ENCODE data around the gene ZNF335. TPM values are rescaled to one million over a fixed set of nuclear protein-coding genes. Genes with fewer than 3 reads are reported as not detected.

ZNF335 gene
- total RNA-seq, 4 donors from 2014 or later: 10.5 to 22.5 (median 19.8) TPM

DNA sequence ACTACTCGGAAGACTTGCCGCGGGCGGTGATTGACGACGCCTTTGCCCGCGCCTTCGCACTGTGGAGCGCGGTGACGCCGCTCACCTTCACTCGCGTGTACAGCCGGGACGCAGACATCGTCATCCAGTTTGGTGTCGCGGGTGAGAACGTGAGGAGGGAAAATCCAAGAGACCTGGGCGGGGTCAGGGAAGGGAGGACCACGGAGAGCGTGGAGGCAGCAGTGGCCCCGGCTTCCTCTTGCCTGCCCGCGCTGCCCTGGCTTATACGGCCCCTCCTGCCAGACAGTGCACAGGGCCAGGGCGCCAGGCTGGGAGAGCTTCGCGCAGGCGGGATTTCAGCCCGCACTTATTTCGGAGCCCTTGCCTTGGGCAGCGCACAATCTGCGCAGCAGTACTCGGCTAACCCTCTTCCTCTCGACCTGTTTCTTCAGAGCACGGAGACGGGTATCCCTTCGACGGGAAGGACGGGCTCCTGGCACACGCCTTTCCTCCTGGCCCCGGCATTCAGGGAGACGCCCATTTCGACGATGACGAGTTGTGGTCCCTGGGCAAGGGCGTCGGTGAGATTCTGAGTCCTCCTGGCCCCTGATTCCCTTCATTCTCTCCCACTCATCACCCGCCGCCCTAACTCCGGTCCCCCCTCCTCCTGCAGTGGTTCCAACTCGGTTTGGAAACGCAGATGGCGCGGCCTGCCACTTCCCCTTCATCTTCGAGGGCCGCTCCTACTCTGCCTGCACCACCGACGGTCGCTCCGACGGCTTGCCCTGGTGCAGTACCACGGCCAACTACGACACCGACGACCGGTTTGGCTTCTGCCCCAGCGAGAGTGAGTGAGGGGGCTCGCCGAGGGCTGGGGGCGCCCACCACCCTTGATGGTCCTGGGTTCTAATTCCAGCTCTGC is 38.7 kb upstream of the ZNF335 start:
- intact Hi-C loops (cut with DNase I): no loop called here
- Histone ChIP-seq H3K36me3 (no peaks in the 10 kb centered on the region), H3K9me3 (no peaks in the 10 kb centered on the region), H3K27ac (no peak overlapping the region), H3K4me1 (peaks cover 14 to 51% (median 18%) of the 10 kb centered on the region in 3 donors), H3K4me3 (peak overlapping the region in 2 of 4 donors; percentile 22 to 49), H3K27me3 (peaks cover 0 to 99% (median 31%) of the 10 kb centered on the region in 4 donors)
- WGBS, 2 donors: 6 to 9% methylated on average over 41 to 61 of the region's 74 CpGs
- TF ChIP-seq POLR2A (IDR thresholded peaks at IDR 0.05) (no peak), CTCF (IDR thresholded peaks at IDR 0.05) (no peak)
- no peak for DNase-seq

DNA sequence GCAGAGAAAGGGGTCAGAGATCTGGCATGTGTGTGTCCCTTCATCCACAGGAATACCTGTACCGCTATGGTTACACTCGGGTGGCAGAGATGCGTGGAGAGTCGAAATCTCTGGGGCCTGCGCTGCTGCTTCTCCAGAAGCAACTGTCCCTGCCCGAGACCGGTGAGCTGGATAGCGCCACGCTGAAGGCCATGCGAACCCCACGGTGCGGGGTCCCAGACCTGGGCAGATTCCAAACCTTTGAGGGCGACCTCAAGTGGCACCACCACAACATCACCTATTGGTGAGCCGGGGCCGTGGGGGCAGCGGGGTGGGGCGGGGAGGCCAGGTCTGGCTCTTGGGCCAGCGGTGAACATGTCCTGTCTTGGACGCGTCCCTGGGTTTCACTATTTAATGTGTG is 37.8 kb upstream of the ZNF335 start:
- Histone ChIP-seq H3K36me3 (no peaks in the 10 kb centered on the region), H3K4me3 (no peak overlapping the region), H3K9me3 (no peaks in the 10 kb centered on the region), H3K27me3 (peaks cover 0 to 100% (median 29%) of the 10 kb centered on the region in 4 donors), H3K4me1 (peaks cover 14 to 60% (median 18%) of the 10 kb centered on the region in 3 donors), H3K27ac (no peak overlapping the region)
- TF ChIP-seq CTCF (IDR thresholded peaks at IDR 0.05) (no peak), POLR2A (IDR thresholded peaks at IDR 0.05) (no peak)
- DNase-seq: no peak
- whole genome bisulfite sequencing, 2 donors: 42 to 44% methylated on average over 2 to 6 of the region's 20 CpGs
- intact Hi-C loops (cut with DNase I): no loop called here

DNA sequence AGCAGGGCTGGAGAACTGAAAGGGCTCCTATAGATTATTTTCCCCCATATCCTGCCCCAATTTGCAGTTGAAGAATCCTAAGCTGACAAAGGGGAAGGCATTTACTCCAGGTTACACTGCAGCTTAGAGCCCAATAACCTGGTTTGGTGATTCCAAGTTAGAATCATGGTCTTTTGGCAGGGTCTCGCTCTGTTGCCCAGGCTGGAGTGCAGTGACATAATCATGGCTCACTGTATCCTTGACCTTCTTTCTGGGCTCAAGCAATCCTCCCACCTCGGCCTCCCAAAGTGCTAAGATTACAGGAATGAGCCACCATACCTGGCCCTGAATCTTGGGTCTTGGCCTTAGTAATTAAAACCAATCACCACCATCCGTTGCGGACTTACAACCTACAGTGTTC is 35.7 kb upstream of the ZNF335 start:
- Histone ChIP-seq H3K27ac (no peak overlapping the region), H3K9me3 (no peaks in the 10 kb centered on the region), H3K4me1 (peaks cover 5 to 52% (median 11%) of the 10 kb centered on the region in 3 donors), H3K27me3 (peaks cover 0 to 96% (median 26%) of the 10 kb centered on the region in 4 donors), H3K4me3 (no peak overlapping the region), H3K36me3 (no peaks in the 10 kb centered on the region)
- intact Hi-C loops (cut with DNase I): no loop called here
- TF ChIP-seq POLR2A (IDR thresholded peaks at IDR 0.05) (no peak), CTCF (IDR thresholded peaks at IDR 0.05) (no peak)
- WGBS, 2 donors: 72 to 76% methylated on average over 4 of the region's 4 CpGs
- DNase-seq: no peak

DNA sequence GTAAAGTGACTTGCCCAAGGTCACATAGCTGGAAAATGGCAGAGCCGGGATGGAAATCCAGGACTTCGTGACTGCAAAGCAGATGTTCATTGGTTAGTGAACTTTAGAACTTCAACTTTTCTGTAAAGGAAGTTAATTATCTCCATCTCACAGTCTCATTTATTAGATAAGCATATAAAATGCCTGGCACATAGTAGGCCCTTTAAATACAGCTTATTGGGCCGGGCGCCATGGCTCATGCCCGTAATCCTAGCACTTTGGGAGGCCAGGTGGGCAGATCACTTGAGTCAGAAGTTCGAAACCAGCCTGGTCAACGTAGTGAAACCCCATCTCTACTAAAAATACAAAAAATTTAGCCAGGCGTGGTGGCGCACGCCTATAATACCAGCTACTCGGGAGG is 35.0 kb upstream of the ZNF335 start:
- Histone ChIP-seq H3K27ac (no peak overlapping the region), H3K9me3 (no peaks in the 10 kb centered on the region), H3K4me3 (no peak overlapping the region), H3K36me3 (no peaks in the 10 kb centered on the region), H3K4me1 (peaks cover 5 to 51% (median 11%) of the 10 kb centered on the region in 3 donors), H3K27me3 (peaks cover 0 to 91% (median 21%) of the 10 kb centered on the region in 4 donors)
- intact Hi-C loops (cut with DNase I): no loop called here
- WGBS, 2 donors: 91 to 92% methylated on average over 10 to 11 of the region's 11 CpGs
- DNase-seq: no peak
- TF ChIP-seq CTCF (IDR thresholded peaks at IDR 0.05) (no peak), POLR2A (IDR thresholded peaks at IDR 0.05) (no peak)

DNA sequence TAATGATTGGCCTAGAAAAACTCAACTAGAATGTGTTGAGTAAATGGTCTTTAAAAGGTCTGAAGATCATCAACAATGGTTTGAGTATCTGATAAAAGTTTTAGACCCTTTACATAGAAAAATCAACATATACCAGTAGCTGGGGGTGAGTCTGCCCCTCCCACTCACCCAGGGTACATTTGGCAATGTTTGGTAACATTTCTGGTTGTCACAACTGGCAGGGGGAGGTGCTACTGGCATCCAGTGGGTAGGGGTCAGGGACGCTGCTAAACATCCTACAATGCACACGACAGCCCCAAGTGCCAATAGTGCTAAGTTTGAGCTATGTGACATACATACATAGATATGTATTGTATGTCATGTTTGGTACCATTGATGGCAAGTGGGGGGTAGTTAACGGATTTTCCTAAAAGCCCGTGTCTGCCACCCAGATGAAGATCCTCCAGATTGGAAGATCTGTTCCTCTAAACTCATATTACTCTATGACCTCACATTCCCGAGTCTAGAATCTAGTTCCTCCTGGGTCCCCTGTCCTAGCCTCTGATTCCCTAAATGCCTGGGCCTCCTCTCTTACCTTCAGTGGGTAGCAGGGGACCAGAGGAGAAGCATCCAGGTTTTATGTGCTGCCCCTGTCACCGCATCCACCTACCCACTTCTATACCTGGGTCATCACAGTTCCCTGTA is 34.2 kb upstream of the ZNF335 start:
- Histone ChIP-seq H3K9me3 (no peaks in the 10 kb centered on the region), H3K4me1 (peaks cover 5 to 44% (median 11%) of the 10 kb centered on the region in 3 donors), H3K27ac (no peak overlapping the region), H3K27me3 (peaks cover 0 to 90% (median 13%) of the 10 kb centered on the region in 4 donors), H3K36me3 (no peaks in the 10 kb centered on the region), H3K4me3 (no peak overlapping the region)
- intact Hi-C loops (cut with DNase I): no loop called here
- 70 to 78% methylated on average over 6 of the region's 6 CpGs for WGBS, 2 donors
- DNase-seq: no peak
- no peak for TF ChIP-seq POLR2A (IDR thresholded peaks at IDR 0.05)
